ENCODE measurements around the gene PIN1.

Gene PIN1

DNA sequence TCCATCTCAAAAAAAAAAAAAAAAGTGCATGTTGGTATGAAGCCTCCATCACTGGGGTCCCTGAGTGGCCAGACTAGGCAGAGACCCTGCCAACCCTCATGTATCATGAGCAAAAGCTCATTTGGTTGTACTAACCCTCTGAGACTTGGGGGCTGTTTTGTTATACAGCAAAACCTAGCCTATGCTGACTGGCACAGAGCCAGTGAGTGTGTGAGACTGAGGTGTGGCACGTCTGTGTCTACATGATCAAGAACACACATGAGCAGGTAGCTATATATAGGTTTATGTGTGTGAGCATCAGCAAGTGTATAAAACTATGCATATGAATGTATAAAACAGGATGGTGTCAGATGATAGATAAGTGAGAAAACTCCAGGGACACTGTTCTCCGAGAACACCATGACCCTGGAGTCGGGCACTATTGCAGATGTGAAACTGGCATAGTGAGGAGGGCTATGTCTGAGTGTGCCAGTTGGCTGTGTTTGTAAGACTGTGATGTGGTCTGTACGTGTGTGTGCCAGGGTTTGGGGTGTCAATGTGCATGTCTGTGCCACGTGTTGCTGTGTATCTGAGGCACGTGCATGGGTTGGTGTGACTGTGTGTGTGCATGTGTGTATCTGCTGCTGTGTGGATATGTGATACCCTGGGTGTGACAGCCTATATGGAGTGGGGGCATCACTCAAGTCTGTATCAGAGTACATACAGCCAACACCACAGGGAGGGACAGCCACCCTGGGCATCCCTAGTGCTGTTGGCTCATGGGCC, 56.7 kb downstream of the PIN1 start:
- DNase-seq (ENCODE audit: low read depth in 2 of 2), result no peak

Data from activated CD4-positive, alpha-beta T cell treated with anti-CD3 and anti-CD28 coated beads for 24 hours (primary cell).